HG02943 (cell line): ENCODE measurements around the gene GNL2.
A peak's percentile ranks its signal among the peaks of the same experiment; 100 is the strongest.
"Not testable (repeated sequence)": the region's sequence is repeated elsewhere in the genome, so short reads cannot be mapped to it uniquely, and the experiment has no call there.

ENCODE experiments used
- ATAC-seq: cut with Tn5 transposase; IDR thresholded peaks from one replicate; pipeline ENCODE4 v1.9.1; 2021; ENCODE audit warnings: mild to moderate bottlenecking, low read depth, moderate library complexity; ENCODE audit not compliant: unreplicated experiment

The GNL2 gene

GRCh38 chr1:37560401-37561132, 35.2 kb downstream of the GNL2 start:
- no peak for ATAC-seq

- ATAC-seq: not testable (repeated sequence)
Observed at GRCh38 chr1:37559957-37560379, 35.8 kb downstream of the GNL2 start.

DNA sequence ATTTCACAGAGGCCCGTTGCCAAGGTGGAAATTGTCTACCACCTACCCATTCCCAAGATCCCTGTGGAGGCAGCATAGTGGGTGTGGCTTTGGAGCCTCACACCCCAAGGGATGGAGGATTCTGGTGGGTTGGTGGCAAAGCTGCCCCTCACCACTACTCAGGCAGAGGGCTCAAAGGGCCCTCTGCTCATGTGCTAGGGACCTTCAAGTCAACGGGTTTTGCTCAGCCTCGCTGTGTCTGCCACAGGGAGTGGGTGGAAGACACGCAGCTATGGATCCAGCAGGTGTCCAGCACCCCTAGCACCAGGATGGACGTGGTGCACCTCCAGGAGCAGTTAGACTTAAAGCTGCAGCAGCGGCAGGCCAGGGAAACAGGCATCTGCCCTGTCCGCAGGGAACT, 36.7 kb downstream of the GNL2 start:
- ATAC-seq: no peak

DNA sequence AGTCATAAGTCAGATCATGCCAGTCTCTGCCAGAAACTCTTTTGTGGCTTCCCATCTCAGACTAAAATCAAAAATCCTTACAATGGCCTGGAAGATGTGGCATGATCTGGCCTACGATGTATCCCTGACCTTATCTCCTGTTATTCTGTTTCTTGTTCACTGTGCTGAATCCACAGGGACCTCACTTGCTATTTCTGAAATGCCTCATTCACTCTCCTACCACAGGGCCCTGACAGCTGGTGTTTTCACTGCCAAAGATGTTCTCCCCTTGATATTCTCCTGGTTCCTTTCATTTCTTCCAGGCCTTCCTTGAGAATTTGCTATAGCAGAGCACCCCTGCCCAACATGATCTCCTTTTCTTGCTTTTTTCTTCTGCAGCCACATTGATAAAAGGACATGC, 37.3 kb downstream of the GNL2 start:
- ATAC-seq: no peak

GRCh38 chr1:37557402-37557801, 38.3 kb downstream of the GNL2 start:
- ATAC-seq: no peak

GRCh38 chr1:37556712-37557196, 39.0 kb downstream of the GNL2 start, which contains the start of gene DNALI1:
TSS of gene DNALI1 (plus strand) at chr1:37556940. CDS start at chr1:37556995, 55 bp downstream.
- ATAC-seq: no peak

GRCh38 chr1:37553927-37554808, 41.6 kb downstream of the GNL2 start, which contains the start of gene SNIP1:
TSS of gene SNIP1 (minus strand) at chr1:37554293. CDS start at chr1:37554229, 64 bp downstream.
- peak; percentile 73 for ATAC-seq

DNA sequence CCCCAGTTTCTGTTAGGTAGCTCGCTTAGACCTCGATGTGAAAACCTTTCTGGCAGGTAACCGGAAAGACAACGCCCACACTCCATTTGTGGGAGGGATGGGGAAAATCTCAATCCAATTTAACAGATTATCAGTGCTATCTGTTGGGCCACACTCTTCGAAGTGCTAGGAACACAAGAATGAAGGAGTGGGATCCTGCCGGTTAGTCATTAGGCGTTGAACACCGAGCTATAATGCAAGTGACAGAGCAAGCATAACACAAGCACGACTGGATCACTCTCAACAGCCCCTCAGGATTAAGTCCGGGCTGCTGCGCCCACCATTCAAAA, 42.2 kb downstream of the GNL2 start:
- no peak for ATAC-seq

DNA sequence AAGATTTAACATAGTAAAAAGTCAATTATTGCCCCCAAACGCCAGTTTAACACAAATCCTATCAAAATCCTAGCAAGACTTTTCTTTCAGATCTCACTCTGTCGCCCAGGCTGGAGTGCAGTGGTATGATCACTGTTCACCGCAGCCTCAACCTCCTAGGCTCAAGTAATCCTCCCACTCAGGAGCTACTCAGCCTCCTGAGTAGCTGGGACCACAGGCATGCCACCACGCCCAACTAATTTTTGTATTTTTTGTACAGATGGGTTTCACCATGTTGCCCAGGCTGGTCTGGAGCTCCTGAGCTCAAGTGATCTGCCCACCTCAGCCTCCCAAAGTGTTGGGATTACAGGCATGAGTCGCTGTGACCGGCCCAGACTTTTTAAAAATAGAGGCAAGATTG, 46.4 kb downstream of the GNL2 start:
- no peak for ATAC-seq

DNA sequence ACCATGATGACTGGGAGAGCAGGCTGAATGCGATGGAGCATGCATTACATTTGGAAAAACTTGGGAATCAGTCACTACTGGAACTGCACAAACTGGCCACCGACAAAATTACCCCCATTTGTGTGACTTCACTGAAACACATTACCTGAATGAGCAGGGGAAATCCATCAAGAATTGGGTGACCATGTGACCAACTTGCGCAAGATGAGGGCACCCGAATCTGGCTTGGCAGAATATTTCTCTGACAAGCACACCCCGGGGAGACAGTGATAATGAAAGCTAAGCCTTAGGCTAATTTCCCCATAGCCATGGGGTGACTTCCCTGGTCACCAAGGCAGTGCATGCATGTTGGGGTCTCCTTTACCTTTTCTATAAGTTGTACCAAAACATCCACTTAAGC, 50.7 kb downstream of the GNL2 start:
- no peak for ATAC-seq

DNA sequence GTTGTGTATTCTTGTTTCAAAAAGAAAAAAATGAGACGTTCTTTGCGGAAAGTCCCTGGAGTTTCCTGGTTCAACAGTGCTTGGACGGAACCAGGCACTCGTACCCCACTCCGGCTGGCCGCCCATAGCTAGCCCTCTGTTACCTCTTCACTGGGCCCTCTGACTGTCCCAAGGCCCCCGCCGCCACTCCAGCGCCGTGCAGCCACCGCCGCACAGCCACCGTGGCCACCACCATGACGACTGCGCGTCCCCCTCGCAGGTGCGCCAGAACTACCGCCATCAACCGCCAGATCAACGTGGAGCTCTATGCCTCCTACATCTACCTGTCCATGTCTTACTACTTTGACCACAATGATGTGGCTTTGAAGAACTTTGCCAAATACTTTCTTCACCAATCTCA, 51.2 kb downstream of the GNL2 start:
- no peak for ATAC-seq

DNA sequence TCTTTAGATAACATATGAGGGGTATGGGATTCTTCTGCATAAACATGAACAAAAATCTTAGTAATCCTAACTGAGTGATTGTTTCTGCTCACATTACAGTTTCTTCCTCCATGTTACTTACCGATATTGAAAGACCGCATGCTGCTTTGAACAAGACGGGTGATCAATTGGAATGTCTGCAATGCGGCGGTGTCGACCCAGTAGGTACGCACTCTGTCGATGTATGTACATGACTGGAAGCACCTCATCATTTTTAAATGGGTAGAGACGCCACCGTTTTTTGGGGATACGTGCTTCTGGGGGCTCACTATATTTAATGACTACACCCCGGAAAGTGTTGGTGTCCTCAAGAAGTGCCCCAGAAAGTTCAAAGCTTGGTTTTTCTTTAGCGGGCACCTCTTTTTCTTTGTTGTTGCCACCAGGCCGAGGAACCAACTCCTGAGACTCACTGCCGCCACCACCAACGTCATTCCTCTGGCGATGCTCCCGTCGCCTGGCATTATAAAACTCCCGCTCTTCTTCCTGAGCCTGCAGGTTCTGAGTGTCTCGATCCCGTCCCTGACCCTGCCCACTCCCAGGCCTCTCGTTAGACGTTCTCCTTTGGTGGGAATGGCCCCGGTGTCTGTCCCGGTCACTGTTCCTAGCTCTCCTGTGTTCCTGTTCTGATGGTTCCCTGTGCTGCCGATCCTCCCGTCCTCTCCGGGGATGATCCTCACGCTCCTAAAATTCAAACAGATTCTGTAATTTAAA, 55.5 kb downstream of the GNL2 start:
- ATAC-seq: no peak

GRCh38 chr1:37539154-37539553, 56.6 kb downstream of the GNL2 start:
- not testable (repeated sequence) for ATAC-seq

GRCh38 chr1:37537378-37537777, 58.4 kb downstream of the GNL2 start:
- ATAC-seq: no peak

DNA sequence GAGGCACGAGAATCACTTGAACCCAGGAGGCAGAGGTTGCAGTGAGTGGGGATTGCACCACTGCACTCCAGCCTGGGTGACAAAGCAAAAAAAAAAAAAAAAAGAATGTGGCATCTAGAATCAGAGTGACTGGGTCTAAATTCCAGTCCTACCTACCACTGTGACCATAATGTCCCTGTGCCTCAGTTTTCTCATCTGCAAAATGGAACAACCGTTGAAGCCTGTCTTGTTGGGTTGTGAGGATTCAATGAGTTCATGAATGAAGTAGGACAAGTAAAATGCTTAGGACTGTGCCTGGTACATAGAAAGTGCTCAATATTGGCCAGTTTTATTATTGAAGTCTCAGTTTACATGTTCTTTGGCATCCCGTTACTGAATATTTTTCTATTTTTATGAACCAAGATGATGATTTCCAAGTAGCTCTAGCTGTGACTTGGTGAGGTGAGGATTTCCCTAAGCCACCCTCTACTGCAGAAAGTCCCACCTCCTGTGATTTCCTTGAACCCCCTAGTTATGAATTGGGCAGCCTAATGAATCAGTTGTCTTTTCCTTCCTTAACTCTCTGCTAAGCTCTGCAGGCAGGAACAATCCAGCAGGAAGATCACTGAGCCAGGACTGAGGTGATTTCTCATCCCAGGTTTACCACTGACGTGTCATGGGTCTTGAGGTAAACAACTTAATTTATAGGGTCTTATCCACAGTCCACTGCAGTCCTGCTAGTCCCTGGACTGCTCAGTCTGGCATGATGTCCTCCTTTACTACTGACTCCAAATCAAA, 62.2 kb downstream of the GNL2 start:
- ATAC-seq: no peak

GRCh38 chr1:37532418-37533156, 63.1 kb downstream of the GNL2 start:
- ATAC-seq: not testable (repeated sequence)

- ATAC-seq: not testable (repeated sequence)
Observed at GRCh38 chr1:37529888-37530287, 65.8 kb downstream of the GNL2 start.

GRCh38 chr1:37519613-37520012, 76.1 kb downstream of the GNL2 start:
- ATAC-seq: no peak

DNA sequence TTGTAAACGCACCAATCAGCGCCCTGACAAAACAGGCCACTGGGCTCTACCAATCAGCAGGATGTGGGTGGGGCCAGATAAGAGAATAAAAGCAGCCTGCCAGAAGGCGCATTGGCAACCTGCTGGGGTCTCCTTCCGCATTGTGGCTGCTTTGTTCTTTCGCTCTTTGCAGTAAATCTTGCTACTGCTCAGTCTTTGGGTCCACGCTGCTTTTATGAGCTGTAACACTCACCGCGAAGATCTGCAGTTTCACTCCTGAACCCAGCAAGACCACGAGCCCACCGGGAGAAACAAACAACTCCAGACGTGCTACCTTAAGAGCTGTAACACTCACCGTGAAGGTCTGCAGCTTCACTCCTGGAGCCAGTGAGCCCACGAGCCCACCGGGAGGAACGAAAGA, 76.8 kb downstream of the GNL2 start:
- ATAC-seq: not testable (repeated sequence)
